T follicular helper cell (primary cell): Measurements from ENCODE around the gene PRRT3.
A peak's percentile ranks its signal among the peaks of the same experiment; 100 is the strongest.

Experiments
- DNase-seq: peaks from one replicate; pipeline ENCODE4 v3.0.0-alpha.2; 2020; ENCODE audit warnings: low read depth
- total RNA-seq, 2 experiments: gene quantifications; one replicate each; lab custom pipeline; 2026; lab: John Stamatoyannopoulos, UW

The PRRT3 gene
- 13.7 to 14.3 reads per million in 2 experiments for total RNA-seq

- peak; percentile 23 for DNase-seq
Measured at GRCh38 chr3:9951962-9952805, at the start of gene PRRT3. PRRT3 (minus strand) TSS chr3:9952408; CDS start chr3:9950115, 2,293 bp downstream.

GRCh38 chr3:10000686-10001085, 48.5 kb upstream of the PRRT3 start:
- no peak for DNase-seq

- DNase-seq, result no peak
Measured at GRCh38 chr3:9994086-9994844, 42.1 kb upstream of the PRRT3 start.

GRCh38 chr3:9986230-9986725, 34.1 kb upstream of the PRRT3 start:
- no peak for DNase-seq

- no peak for DNase-seq
Measured at GRCh38 chr3:9980251-9980650, 28.0 kb upstream of the PRRT3 start.

GRCh38 chr3:9978710-9979305, 26.6 kb upstream of the PRRT3 start:
- no peak for DNase-seq

- DNase-seq, result no peak
Measured at GRCh38 chr3:9976721-9977709, 24.8 kb upstream of the PRRT3 start.

- DNase-seq, result no peak
Measured at GRCh38 chr3:9970020-9970652, 17.9 kb upstream of the PRRT3 start.

- DNase-seq, result no peak
Measured at GRCh38 chr3:9969632-9970019, 17.4 kb upstream of the PRRT3 start.

GRCh38 chr3:9966841-9967240, 14.6 kb upstream of the PRRT3 start:
- DNase-seq, result no peak

- no peak for DNase-seq
Measured at GRCh38 chr3:9965200-9965875, 13.1 kb upstream of the PRRT3 start.

GRCh38 chr3:9957214-9957613, 5.0 kb upstream of the PRRT3 start:
- no peak for DNase-seq

GRCh38 chr3:9955611-9956352, 3.6 kb upstream of the PRRT3 start:
- DNase-seq, result no peak

- no peak for DNase-seq
Measured at GRCh38 chr3:9955067-9955502, 2.9 kb upstream of the PRRT3 start.

- DNase-seq, result no peak
Measured at GRCh38 chr3:9951598-9951961, 628 bp downstream of the PRRT3 start.

GRCh38 chr3:9951126-9951525, 1.1 kb downstream of the PRRT3 start:
- no peak for DNase-seq

GRCh38 chr3:9949626-9950025, 2.6 kb downstream of the PRRT3 start:
- no peak for DNase-seq

GRCh38 chr3:9949115-9949514, 3.1 kb downstream of the PRRT3 start:
- no peak for DNase-seq

GRCh38 chr3:9948586-9948985, 3.6 kb downstream of the PRRT3 start:
- no peak for DNase-seq
